GM12865 (cell line): ENCODE measurements around the gene SPEF1.

Experiments used
- DNase-seq: peaks from one replicate; pipeline ENCODE4 v3.0.0; 2010; ENCODE audit warnings: low read depth
- H3K4me3 ChIP-seq: 2 replicates; pipeline ENCODE4 v1.5.1; 2011; ENCODE audit warnings: mild to moderate bottlenecking, low read depth, low read length, control low read depth
- TF ChIP-seq, protein P1 (sequence below): IDR thresholded peaks from 2 replicates; pipeline ENCODE4 v1.5.1; 2011; ENCODE audit warnings: low read length, control low read depth, low read depth, inconsistent platforms; ENCODE audit not compliant: insufficient read depth; ENCODE audit errors: missing control alignments

Gene SPEF1

DNA sequence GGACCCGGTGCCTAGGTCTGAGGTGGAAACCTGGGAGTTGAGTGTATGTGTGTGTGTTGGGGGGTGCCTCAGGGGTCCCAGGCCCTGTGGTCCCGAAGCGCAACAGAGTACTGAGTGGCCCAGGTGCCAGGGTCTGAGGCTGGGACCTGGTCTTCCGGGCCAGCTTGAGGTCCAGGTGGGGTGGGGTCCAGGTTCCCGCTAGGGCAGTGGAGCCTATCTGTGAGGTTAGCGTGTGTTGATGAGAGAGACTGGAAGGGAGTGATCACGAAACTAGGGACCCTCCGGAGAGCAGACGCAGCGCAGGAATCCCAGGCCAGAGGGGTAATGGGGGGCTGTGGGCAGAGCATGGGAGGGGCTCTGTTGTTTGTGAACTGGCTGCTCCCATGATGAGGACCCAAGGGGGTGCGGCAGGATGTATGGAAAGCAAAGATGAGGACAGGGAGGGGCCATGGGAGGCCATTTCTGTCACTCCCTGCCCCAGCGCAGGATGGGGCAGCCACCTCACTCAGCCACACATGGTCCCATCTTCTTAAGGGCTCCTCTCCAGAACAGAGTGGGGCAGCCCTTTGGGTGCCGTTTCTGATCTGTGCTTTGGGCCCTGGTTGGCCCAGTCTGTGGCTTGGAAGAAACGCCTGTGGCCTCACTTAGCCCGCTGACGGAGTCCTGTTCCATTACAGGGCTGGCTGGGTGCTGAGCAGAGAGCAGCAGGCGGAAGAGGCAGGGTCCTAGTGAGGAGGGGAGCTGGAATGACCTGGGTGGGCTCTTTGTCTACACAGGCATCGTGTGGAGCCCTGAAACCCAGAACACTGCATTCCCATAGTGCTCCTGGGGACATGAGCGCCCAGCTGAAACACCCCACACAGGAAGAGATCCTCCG lies 47.9 kb downstream of the SPEF1 start:
- no peak overlapping the region for H3K4me3 ChIP-seq

DNA sequence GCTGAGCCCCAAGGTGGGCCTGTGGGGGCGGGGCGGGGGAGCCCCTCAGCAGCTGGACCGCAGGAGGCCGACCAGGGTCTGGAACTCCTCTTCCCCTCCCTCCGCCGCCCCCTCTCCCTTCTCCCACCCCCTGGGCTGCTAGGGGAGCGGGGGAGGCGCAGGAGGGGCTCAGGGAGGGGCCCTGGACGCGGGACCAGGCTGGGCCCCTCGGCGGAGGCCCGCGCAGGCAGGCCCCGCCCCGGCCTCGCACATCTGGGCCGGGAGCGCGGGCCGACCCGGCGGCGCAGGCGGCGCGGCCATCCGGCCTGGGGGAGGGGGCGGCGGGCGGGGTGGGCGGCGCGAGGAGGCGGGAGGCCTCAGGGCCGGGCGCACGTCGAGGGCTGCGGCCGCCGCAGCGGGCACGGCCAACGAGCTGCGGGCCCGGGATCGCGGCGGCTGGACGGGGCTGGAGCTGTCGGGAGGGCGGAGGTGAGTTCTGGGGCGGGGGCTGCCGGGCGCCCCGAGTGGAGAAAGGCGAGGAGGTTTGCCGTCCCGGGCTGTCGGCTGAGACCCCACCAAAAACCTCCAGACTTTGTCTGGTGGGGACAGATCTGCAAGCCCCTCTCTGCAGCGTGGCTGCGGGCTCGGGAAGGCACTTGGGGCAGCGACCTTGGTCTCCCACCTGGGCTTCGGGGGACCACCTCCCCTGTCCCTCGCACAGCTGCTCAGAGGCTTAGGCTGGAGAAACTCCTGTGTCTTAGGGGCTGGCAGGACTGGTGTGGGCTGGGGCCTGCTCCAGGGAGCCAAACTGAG lies 48.7 kb downstream of the SPEF1 start, which contains the start of gene HSPA12B:
Gene HSPA12B, plus strand, starts transcription at position 359 of the 792 bp plus-strand sequence. CDS start 5,990 bp downstream, outside the sequence.
- no peak within 1 kb of the TSS for H3K4me3 ChIP-seq
- no peak for DNase-seq
- TF ChIP-seq, protein P1, sequence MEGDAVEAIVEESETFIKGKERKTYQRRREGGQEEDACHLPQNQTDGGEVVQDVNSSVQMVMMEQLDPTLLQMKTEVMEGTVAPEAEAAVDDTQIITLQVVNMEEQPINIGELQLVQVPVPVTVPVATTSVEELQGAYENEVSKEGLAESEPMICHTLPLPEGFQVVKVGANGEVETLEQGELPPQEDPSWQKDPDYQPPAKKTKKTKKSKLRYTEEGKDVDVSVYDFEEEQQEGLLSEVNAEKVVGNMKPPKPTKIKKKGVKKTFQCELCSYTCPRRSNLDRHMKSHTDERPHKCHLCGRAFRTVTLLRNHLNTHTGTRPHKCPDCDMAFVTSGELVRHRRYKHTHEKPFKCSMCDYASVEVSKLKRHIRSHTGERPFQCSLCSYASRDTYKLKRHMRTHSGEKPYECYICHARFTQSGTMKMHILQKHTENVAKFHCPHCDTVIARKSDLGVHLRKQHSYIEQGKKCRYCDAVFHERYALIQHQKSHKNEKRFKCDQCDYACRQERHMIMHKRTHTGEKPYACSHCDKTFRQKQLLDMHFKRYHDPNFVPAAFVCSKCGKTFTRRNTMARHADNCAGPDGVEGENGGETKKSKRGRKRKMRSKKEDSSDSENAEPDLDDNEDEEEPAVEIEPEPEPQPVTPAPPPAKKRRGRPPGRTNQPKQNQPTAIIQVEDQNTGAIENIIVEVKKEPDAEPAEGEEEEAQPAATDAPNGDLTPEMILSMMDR = no peak

More for the DNA sequence above, 47.9 kb downstream of the SPEF1 start:
- no peak for DNase-seq
- TF ChIP-seq, protein P1 = no peak

DNA sequence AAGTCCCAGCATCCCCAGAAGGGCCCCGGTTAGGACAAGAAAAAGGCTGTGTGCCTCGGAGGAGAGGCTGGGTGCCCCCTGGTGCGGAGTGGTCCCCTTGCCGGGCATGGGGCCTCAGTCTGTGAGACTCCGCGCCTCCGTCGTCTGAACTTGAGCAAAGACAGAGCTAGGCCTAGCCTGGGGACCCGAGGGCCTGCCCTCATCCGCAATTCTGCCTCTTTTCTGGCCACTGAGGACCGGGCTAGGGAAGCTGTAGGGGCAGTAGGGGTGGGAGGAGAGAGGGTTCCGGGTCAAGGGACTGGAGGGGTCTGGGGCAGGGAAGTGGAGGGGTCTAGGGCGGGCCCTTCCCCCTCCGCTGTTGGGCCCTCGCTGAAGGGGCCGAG lies 49.3 kb downstream of the SPEF1 start:
- no peak for DNase-seq
- TF ChIP-seq, protein P1 = no peak

DNA sequence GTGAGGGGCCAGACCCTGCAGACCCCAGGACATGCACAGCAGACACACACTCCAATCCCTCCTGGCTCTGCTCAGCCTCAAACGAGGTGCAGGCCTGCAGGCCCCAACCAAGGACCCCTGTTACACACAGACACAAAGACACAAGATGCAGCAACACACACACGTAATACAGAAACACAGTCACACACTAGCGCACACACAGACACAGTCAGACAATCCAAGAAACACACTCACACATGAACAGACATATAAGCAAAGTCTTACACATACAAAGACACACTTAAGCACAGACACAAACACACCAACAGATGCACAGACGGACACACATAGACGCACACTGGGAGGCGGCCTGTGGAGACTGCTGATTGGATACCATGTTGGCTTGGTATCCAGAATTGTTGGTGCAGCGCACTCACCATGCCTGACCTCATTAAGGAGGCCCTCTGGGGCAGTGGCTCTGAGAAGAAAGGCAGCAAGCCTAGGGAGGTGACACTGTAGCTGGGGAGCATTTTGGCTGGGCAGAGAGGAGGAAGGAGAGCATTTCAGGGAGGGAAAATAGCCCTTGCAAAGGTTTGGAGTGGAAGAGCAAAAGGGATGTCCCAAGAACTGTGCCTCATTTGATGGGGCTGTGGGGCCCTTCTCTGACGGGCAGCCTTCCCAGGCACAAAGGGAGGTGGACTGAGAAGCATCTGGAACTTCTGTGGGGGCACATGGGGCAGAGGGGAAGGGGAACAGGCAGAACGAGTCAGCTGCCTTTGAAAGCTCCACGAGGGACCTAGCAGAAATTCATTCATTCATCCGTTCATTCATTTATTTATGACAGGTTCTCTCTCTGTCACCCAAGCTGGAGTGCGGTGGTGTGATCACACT lies 50.2 kb downstream of the SPEF1 start:
- no peak for DNase-seq
- H3K4me3 ChIP-seq = no peak overlapping the region
- TF ChIP-seq, protein P1 = no peak

More for the DNA sequence above, 49.3 kb downstream of the SPEF1 start:
- H3K4me3 ChIP-seq = no peak overlapping the region

DNA sequence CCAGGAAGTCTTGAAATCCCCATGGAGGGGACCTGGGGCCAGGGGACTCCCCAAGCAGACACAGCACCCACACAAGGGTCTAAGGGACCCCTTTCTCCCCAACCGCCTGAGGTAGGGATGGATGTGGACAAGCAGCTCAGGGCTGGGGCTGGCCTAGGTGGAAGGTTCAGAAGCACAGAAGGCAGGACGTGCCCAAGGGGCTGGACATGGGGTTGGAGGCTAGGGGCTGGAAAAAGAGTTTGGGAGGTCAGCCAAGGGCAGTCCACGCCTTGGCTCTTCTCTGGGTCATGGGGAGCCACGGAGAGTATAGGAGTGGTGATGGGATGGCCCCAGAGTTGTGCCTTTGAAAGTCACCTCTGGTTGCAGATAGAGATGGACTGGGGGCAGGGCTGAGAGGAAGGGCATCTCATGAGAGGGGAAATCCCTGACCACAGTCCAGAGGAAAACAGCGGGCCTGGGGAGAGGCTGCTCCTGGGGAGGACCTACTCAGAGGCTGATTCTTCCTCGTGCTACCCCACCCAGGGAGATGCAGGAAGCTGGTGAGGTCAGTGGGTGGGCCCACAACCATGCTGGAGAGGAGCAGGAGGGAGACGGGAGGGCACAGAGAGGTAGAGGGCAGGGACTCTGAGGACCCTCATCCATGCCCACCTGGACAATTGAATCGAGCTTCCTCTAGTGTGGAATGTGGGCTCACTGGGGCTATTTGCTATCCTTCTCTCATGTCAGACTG lies 51.3 kb downstream of the SPEF1 start:
- H3K4me3 ChIP-seq = no peak overlapping the region
- TF ChIP-seq, protein P1 = no peak
- no peak for DNase-seq

DNA sequence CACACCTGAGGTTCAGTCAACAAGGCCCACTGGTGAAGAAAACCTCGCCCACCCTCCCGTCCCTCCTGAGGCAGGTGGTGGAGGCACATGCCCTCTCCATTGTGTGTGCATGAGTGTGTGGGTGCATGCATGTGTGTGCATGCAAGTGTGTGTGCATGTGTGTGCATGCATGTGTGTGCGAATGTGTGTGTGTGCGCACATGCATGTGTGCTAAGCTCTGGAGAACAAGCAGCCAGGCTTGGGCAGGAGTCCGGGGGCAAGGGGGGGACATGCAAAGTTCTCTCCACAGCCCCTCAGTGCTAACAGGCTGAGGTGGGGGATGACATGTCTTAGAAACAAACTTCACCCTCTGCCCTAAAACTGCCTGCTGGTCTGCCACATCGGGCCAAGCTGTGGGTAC lies 51.9 kb downstream of the SPEF1 start:
- DNase-seq = no peak
- H3K4me3 ChIP-seq = no peak overlapping the region
- TF ChIP-seq, protein P1 = no peak
